Measurements from ENCODE around the gene TMEM131.
A peak's percentile ranks its signal among the peaks of the same experiment; 100 is the strongest.

TMEM131 gene

GRCh38 chr2:97720746-97721145 is 275.0 kb downstream of the TMEM131 start:
- Histone ChIP-seq H3K36me3 (ENCODE audit: control insufficient read depth in 1 of 2, insufficient read depth in 2 of 2, low read length in 2 of 2) (no peaks in the 10 kb centered on the region), H4K91ac (ENCODE audit: low read depth, low read length) (no peak overlapping the region), H3K79me1 (ENCODE audit: low read length) (peaks cover 2% of the 10 kb centered on the region), H3K9me3 (ENCODE audit: insufficient read depth, low read depth, low read length) (no peaks in the 10 kb centered on the region), H3K14ac (ENCODE audit: low read length) (no peak overlapping the region), H3K18ac (ENCODE audit: low read length) (no peak overlapping the region), H3K9ac (ENCODE audit: low read length) (no peak overlapping the region), H3K4me3 (ENCODE audit: low read depth, low read length) (no peak overlapping the region), H3K79me2 (ENCODE audit: control insufficient read depth, insufficient read depth, low read length, poor library complexity) (no peaks in the 10 kb centered on the region), H2AK5ac (ENCODE audit: low read length) (no peak overlapping the region), H3K27me3 (ENCODE audit: insufficient read depth, low read length) (no peaks in the 10 kb centered on the region), H3K4me2 (ENCODE audit: low read length) (no peak overlapping the region), H4K8ac (ENCODE audit: low read depth, low read length) (no peak overlapping the region), H3K27ac (ENCODE audit: low read depth, low read length) (no peak overlapping the region), H3K4me1 (ENCODE audit: control insufficient read depth in 1 of 2, insufficient read depth in 2 of 2, low read length in 2 of 2) (peaks cover 5 to 7% of the 10 kb centered on the region in 2 experiments), H4K12ac (ENCODE audit: low read depth, low read length) (no peak overlapping the region), H2AFZ (ENCODE audit: insufficient read depth, low read length, poor library complexity) (no peak overlapping the region), H2BK120ac (ENCODE audit: insufficient read depth, low read length, poor library complexity) (no peak overlapping the region), H3K4ac (ENCODE audit: low read depth, low read length) (no peak overlapping the region), H2BK5ac (ENCODE audit: low read depth, low read length, poor library complexity) (no peak overlapping the region), H3K23ac (ENCODE audit: low read length) (no peak overlapping the region), H2BK12ac (ENCODE audit: low read length) (no peak overlapping the region)
- no peak for DNase-seq
- WGBS (ENCODE audit: extremely low coverage, insufficient coverage, insufficient read length), result no CpG with 5 or more reads among the region's 2 CpGs

- Histone ChIP-seq H4K91ac (ENCODE audit: low read depth, low read length) (no peak overlapping the region), H3K27me3 (ENCODE audit: insufficient read depth, low read length) (no peaks in the 10 kb centered on the region), H3K23ac (ENCODE audit: low read length) (no peak overlapping the region), H3K4me2 (ENCODE audit: low read length) (no peak overlapping the region), H2AFZ (ENCODE audit: insufficient read depth, low read length, poor library complexity) (no peak overlapping the region), H3K27ac (ENCODE audit: low read depth, low read length) (no peak overlapping the region), H4K8ac (ENCODE audit: low read depth, low read length) (no peak overlapping the region), H3K36me3 (ENCODE audit: control insufficient read depth in 1 of 2, insufficient read depth in 2 of 2, low read length in 2 of 2) (no peaks in the 10 kb centered on the region), H2BK12ac (ENCODE audit: low read length) (peak overlapping the region; percentile 59), H2AK5ac (ENCODE audit: low read length) (no peak overlapping the region), H3K4me1 (ENCODE audit: control insufficient read depth in 1 of 2, insufficient read depth in 2 of 2, low read length in 2 of 2) (peaks cover 15% of the 10 kb centered on the region in 2 experiments), H3K18ac (ENCODE audit: low read length) (no peak overlapping the region), H2BK5ac (ENCODE audit: low read depth, low read length, poor library complexity) (no peak overlapping the region), H3K4ac (ENCODE audit: low read depth, low read length) (no peak overlapping the region), H3K9me3 (ENCODE audit: insufficient read depth, low read depth, low read length) (no peaks in the 10 kb centered on the region), H2BK120ac (ENCODE audit: insufficient read depth, low read length, poor library complexity) (no peak overlapping the region), H3K79me1 (ENCODE audit: low read length) (peaks cover 3% of the 10 kb centered on the region), H3K79me2 (ENCODE audit: control insufficient read depth, insufficient read depth, low read length, poor library complexity) (no peaks in the 10 kb centered on the region), H3K4me3 (ENCODE audit: low read depth, low read length) (no peak overlapping the region), H3K14ac (ENCODE audit: low read length) (no peak overlapping the region), H3K9ac (ENCODE audit: low read length) (no peak overlapping the region), H4K12ac (ENCODE audit: low read depth, low read length) (no peak overlapping the region)
- no peak for DNase-seq
- no CpG with 5 or more reads among the region's 16 CpGs for WGBS (ENCODE audit: extremely low coverage, insufficient coverage, insufficient read length)
Observed at GRCh38 chr2:97719362-97720155, 276.2 kb downstream of the TMEM131 start.

- WGBS (ENCODE audit: extremely low coverage, insufficient coverage, insufficient read length), result no CpG with 5 or more reads among the region's 3 CpGs
- H3K4me1 ChIP-seq (ENCODE audit: control insufficient read depth in 1 of 2, insufficient read depth in 2 of 2, low read length in 2 of 2), result peaks cover 18 to 20% of the 10 kb centered on the region in 2 experiments
Observed at GRCh38 chr2:97718942-97719341, 276.8 kb downstream of the TMEM131 start.

GRCh38 chr2:97718051-97718882 is 277.5 kb downstream of the TMEM131 start:
- no peak overlapping the region for H3K4me2 ChIP-seq (ENCODE audit: low read length)
- no peak overlapping the region for H3K14ac ChIP-seq (ENCODE audit: low read length)
- no peak overlapping the region for H4K91ac ChIP-seq (ENCODE audit: low read depth, low read length)
- no peak overlapping the region for H4K8ac ChIP-seq (ENCODE audit: low read depth, low read length)
- H3K4ac ChIP-seq (ENCODE audit: low read depth, low read length), result no peak overlapping the region
- no peak for DNase-seq
- no peak overlapping the region for H3K27ac ChIP-seq (ENCODE audit: low read depth, low read length)
- H2BK120ac ChIP-seq (ENCODE audit: insufficient read depth, low read length, poor library complexity), result no peak overlapping the region
- no peaks in the 10 kb centered on the region for H3K36me3 ChIP-seq (ENCODE audit: control insufficient read depth in 1 of 2, insufficient read depth in 2 of 2, low read length in 2 of 2)
- H3K23ac ChIP-seq (ENCODE audit: low read length), result no peak overlapping the region
- no peak overlapping the region for H4K12ac ChIP-seq (ENCODE audit: low read depth, low read length)
- peaks cover 18 to 26% of the 10 kb centered on the region in 2 experiments for H3K4me1 ChIP-seq (ENCODE audit: control insufficient read depth in 1 of 2, insufficient read depth in 2 of 2, low read length in 2 of 2)
- H2AFZ ChIP-seq (ENCODE audit: insufficient read depth, low read length, poor library complexity), result no peak overlapping the region
- no peak overlapping the region for H3K18ac ChIP-seq (ENCODE audit: low read length)
- H3K9me3 ChIP-seq (ENCODE audit: insufficient read depth, low read depth, low read length), result no peaks in the 10 kb centered on the region
- no peaks in the 10 kb centered on the region for H3K27me3 ChIP-seq (ENCODE audit: insufficient read depth, low read length)
- peaks cover 11% of the 10 kb centered on the region for H3K79me1 ChIP-seq (ENCODE audit: low read length)
- H3K9ac ChIP-seq (ENCODE audit: low read length), result no peak overlapping the region
- no peak overlapping the region for H2BK12ac ChIP-seq (ENCODE audit: low read length)
- H3K79me2 ChIP-seq (ENCODE audit: control insufficient read depth, insufficient read depth, low read length, poor library complexity), result no peaks in the 10 kb centered on the region
- H2AK5ac ChIP-seq (ENCODE audit: low read length), result no peak overlapping the region
- H2BK5ac ChIP-seq (ENCODE audit: low read depth, low read length, poor library complexity), result no peak overlapping the region
- H3K4me3 ChIP-seq (ENCODE audit: low read depth, low read length), result no peak overlapping the region
- WGBS (ENCODE audit: extremely low coverage, insufficient coverage, insufficient read length), result no CpG with 5 or more reads among the region's 21 CpGs

More at GRCh38 chr2:97718942-97719341, 276.8 kb downstream of the TMEM131 start:
- H3K4me2 ChIP-seq (ENCODE audit: low read length), result no peak overlapping the region
- no peak overlapping the region for H2AK5ac ChIP-seq (ENCODE audit: low read length)
- no peak overlapping the region for H2BK120ac ChIP-seq (ENCODE audit: insufficient read depth, low read length, poor library complexity)
- no peak overlapping the region for H3K18ac ChIP-seq (ENCODE audit: low read length)
- H3K9me3 ChIP-seq (ENCODE audit: insufficient read depth, low read depth, low read length), result no peaks in the 10 kb centered on the region
- H2AFZ ChIP-seq (ENCODE audit: insufficient read depth, low read length, poor library complexity), result no peak overlapping the region
- H3K4ac ChIP-seq (ENCODE audit: low read depth, low read length), result no peak overlapping the region
- H3K27ac ChIP-seq (ENCODE audit: low read depth, low read length), result no peak overlapping the region
- no peak overlapping the region for H3K4me3 ChIP-seq (ENCODE audit: low read depth, low read length)
- no peaks in the 10 kb centered on the region for H3K36me3 ChIP-seq (ENCODE audit: control insufficient read depth in 1 of 2, insufficient read depth in 2 of 2, low read length in 2 of 2)
- H3K79me1 ChIP-seq (ENCODE audit: low read length), result peaks cover 6% of the 10 kb centered on the region
- H4K12ac ChIP-seq (ENCODE audit: low read depth, low read length), result no peak overlapping the region
- DNase-seq, result no peak
- no peak overlapping the region for H3K14ac ChIP-seq (ENCODE audit: low read length)
- H3K9ac ChIP-seq (ENCODE audit: low read length), result no peak overlapping the region
- H3K79me2 ChIP-seq (ENCODE audit: control insufficient read depth, insufficient read depth, low read length, poor library complexity), result no peaks in the 10 kb centered on the region
- H4K8ac ChIP-seq (ENCODE audit: low read depth, low read length), result no peak overlapping the region
- no peak overlapping the region for H2BK12ac ChIP-seq (ENCODE audit: low read length)
- no peaks in the 10 kb centered on the region for H3K27me3 ChIP-seq (ENCODE audit: insufficient read depth, low read length)
- no peak overlapping the region for H2BK5ac ChIP-seq (ENCODE audit: low read depth, low read length, poor library complexity)
- no peak overlapping the region for H4K91ac ChIP-seq (ENCODE audit: low read depth, low read length)
- no peak overlapping the region for H3K23ac ChIP-seq (ENCODE audit: low read length)
